Fibroblast of skin of left biceps (primary cell): Measurements from ENCODE around the gene ADAMTS6.
"Not testable (repeated sequence)": the region's sequence is repeated elsewhere in the genome, so short reads cannot be mapped to it uniquely, and the experiment has no call there.

Experiments used
- DNase-seq, 2 experiments: peaks; one replicate each; pipeline ENCODE4 v3.0.0-alpha.2; 2013; ENCODE audit warnings: low read depth in 2 of 2

ADAMTS6 gene, protein sequence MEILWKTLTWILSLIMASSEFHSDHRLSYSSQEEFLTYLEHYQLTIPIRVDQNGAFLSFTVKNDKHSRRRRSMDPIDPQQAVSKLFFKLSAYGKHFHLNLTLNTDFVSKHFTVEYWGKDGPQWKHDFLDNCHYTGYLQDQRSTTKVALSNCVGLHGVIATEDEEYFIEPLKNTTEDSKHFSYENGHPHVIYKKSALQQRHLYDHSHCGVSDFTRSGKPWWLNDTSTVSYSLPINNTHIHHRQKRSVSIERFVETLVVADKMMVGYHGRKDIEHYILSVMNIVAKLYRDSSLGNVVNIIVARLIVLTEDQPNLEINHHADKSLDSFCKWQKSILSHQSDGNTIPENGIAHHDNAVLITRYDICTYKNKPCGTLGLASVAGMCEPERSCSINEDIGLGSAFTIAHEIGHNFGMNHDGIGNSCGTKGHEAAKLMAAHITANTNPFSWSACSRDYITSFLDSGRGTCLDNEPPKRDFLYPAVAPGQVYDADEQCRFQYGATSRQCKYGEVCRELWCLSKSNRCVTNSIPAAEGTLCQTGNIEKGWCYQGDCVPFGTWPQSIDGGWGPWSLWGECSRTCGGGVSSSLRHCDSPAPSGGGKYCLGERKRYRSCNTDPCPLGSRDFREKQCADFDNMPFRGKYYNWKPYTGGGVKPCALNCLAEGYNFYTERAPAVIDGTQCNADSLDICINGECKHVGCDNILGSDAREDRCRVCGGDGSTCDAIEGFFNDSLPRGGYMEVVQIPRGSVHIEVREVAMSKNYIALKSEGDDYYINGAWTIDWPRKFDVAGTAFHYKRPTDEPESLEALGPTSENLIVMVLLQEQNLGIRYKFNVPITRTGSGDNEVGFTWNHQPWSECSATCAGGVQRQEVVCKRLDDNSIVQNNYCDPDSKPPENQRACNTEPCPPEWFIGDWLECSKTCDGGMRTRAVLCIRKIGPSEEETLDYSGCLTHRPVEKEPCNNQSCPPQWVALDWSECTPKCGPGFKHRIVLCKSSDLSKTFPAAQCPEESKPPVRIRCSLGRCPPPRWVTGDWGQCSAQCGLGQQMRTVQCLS (N-terminal part only)

DNA sequence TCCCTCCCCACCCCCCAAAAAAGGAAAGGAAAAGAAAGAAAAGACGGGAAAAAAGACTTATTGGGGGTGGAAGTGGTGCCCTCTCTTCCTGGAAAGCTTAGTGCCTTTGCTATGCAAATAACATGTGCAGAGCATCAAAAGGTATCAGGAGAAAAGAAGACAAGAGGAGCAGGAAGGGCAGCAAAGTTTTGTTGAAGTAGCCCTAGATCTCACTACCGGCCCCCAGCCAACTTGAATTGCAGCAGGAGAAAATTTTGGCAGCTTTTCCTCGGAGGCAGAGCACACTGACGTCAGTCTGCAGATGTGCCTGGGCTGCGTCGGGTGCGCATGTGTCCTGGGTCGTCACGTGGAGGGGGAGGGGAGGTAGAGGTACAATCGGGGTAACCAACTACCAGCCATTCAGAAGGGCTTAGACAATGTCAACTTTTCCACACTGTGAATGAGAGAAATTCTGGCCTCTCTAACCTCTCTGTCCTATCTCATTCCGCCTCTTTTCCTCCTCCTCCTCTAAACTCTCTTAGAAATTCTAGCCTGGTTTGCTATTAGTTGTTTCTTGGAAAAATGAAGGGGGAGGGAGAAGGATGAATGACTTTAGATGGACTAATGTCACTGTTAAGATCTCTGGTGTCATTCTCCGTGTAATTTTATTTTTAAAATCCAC lies at the start of gene ADAMTS6:
Gene ADAMTS6 (minus strand): TSS at position 286 of the 661 bp plus-strand sequence. CDS start 8,247 bp downstream, outside the sequence.
- DNase-seq = peak; percentile 96

DNA sequence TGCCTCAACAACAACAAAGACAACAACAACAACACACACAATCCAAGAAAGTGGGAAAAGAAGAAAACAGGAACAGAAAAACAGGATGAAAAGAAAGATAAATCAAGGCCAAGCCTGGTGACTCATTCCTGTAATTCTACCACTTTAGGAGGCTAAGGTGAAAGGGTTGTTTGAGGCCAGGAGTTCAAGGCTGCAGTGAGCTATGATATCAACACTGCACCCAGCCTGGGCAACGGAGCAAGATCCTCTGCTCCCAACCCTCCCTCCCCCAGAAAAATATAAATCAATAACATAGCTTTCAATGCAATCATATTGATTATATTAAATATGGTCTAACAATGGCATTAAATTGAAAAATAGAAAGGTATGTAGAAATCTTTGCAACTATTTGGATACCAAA lies 49.2 kb upstream of the ADAMTS6 start:
- no peak for DNase-seq

DNA sequence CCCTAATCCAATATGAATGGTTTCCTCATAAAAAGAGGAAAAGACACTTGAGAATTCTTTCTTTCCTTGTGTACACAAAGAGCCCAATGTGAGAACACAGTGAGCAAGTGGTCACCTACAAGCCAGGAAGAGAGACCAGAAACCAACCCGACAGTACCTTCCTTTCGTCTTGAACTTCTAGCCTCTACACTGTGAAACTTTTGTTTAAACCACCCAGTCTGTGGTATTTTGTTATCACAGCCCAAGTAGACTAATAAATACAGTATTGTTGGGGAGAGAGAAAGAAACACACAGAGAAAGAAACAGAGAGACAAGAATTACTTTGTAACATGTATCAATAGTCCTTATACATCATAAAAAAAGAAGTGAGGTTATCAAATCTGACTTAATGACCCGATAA lies 44.0 kb upstream of the ADAMTS6 start:
- DNase-seq = no peak

DNA sequence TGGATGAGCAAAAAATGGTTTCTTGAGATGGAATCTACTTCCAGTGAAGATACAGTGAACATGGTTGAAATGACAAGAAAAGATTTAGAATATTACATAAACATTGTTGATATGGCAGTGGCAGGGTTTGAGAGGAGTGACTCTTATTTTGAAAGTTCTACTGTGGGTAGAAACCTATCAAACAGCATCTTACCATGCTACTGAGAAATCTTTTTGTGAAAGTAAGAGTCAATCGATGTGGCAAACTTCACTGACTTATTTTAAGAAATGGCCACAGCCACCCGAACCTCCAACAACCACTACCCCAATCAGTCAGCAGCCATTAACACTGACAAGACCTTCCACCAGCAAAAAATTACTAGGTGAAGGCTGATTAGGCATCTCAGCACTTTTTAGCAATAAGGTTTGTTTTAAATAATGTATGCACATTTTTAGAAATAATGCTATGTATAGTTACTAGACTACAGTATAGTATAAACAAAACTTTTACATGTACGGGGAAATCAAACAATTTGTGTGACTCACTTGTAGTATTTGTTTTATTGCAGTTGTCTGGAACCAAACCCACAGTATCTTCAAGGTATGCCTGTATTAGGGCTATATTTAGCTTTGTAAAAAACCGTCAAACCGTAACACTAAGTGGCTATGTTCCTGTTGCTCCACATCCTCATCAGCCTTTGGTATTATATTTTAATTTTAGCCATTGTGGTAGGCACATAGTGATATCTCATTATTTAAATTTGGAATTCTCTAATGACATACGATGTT lies 30.6 kb upstream of the ADAMTS6 start:
- DNase-seq = no peak

DNA sequence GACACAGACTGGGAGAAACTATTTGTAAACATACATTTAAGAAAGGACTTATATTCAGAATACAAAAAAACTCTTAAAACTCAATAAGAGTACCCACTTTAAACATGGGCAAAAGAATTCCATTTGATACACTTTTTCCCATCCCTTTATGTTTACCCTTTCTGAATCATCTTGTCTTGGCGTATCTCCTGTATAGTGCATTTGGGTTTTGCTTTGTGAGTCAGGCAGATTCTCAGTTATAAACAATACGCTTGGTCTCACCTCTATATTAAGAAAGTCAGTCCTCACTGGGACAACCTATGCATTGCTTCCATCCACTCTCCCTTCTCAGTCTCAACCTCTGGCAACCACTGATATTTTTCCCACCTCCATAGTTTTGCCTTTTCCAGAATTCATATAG lies 27.3 kb upstream of the ADAMTS6 start:
- no peak for DNase-seq

DNA sequence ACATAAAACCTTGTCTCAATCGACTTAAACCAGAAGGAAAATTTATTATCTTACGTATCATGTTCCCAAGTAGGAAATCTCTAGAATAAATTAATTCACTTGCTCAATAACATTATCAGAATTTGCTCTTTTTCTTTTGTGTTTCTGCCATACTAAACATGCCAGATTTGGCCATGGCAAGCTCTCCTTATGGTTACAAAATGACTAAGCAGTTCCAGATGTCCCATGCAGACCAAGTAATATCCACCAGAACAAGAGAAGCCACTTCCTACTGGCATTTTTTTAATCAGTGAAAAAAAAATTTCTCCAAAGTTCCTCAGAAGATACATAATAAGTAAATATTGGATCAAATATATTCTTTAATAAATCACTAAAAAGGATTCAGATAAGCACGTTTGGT lies 25.2 kb upstream of the ADAMTS6 start:
- peak; percentile 47 to 50 for DNase-seq

DNA sequence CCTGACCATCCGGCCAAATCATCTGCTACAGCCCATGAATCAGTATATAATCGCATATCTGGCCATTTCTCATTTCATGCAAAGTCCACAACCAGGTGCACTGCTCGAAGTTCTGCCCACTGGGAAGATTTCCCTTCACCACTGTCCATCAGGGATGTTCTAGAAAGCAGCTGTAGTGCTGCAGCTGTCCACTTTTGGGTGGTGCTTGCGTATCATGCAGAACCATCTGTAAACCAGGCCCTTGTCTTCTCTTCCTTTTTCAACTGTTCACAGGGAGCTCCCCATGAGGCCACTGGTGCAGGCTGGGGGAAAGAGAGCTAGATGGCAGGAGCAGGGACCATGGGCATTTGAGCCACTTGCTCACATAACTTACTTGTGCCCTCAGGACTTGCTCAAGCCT lies 7.4 kb upstream of the ADAMTS6 start:
- DNase-seq = no peak

DNA sequence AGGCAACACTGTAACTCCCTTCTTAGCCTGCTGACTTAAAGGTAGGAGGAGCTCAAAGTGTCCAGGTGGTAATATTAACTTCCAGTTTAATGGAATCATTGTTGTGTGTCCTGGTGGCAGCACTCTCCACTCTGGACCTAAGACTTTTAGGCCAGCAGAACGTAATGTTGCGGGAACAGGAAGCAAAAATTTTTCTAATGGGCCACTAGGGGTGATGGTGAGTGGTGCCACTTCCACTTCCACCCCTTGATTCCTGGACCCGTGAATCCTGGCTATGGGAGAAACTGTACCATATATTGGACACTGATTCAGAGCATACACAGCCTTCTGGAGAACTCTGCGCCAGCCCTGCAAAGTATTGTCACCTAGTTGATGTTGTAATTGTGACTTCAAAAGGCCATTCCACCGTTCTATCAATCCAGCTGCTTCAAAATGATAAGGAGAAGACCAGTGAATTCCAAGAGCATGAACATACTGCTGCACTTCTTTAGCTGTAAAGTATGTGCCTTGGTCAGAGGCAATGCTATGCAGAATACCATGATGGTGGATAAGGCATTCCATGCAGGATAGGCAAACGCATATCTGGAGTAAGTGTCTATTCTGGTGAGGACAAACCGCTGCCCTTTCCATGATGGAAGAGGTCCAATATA lies 6.4 kb upstream of the ADAMTS6 start:
- not testable (repeated sequence) for DNase-seq

DNA sequence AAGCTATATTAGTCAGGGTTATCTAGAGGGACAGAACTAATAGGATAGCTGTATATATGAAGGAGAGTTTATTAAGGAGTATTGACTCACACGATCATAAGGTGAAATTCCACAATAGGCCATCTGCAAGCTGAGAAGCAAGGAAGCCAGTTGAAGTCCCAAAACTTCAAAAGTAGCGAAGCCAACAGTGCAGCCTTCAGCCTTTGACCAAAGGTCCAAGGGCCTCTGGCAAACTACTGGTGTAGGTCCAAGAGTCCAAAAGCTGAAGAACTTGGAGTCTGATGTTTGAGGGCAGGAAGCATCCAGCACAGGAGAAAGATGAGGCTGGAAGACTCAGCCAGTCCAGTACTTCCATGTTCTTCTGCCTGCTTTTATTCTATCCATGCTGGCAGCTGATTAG lies 5.1 kb upstream of the ADAMTS6 start:
- not testable (repeated sequence) for DNase-seq

DNA sequence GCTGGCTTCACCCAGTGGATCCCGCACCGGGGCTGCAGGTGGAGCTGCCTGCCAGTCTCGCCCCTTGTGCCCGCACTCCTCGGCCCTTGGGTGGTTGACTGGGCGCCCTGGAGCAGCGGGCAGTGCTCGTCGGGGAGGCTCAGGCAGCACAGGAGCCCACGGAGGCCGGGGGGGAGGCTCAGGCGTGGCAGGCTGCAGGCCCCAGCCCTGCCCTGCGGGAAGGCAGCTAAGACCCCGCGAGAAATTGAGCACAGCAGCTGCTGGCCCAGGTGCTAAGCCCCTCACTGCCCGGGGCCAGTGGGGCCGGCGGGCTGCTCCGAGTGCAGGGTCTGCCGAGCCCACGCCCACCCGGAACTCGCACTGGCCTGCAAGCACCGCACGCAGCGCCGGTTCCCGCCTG lies 3.7 kb upstream of the ADAMTS6 start:
- no peak for DNase-seq

DNA sequence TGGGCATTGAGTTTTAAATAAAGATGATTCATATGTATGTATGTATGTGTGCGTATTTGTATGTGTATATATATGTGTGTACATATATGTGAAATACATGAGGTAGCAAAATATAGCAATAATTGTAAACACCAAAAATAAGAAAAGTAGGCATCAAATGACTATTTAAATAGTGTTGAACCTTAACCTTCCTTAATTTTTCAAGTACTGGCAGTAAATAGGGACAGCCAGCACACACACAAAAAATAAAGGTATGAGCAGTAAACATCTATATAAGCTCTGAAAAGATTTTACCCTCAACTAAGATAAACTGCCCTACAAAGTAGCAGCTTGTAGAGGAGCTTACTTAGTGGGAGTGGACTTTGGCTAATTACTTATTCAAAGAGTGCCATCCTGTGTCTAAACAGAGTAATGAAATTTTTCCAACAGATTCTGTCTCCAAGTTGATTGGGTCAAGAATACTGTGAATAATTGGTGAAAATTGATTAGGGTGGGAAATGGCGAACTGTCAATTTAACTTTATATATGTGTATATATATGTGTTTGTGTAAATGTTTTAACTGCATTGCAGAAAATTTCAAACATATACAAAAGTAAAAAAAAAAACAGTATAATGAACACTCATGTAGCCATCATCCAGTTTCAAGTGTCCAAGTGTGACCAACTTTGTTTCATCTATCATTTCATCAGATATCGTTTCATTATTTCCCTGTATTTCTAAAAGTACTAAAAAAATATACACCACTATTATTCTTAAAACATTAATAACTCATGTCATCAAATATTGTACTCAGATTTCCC lies 2.0 kb upstream of the ADAMTS6 start:
- DNase-seq = peak; percentile 49 to 50

DNA sequence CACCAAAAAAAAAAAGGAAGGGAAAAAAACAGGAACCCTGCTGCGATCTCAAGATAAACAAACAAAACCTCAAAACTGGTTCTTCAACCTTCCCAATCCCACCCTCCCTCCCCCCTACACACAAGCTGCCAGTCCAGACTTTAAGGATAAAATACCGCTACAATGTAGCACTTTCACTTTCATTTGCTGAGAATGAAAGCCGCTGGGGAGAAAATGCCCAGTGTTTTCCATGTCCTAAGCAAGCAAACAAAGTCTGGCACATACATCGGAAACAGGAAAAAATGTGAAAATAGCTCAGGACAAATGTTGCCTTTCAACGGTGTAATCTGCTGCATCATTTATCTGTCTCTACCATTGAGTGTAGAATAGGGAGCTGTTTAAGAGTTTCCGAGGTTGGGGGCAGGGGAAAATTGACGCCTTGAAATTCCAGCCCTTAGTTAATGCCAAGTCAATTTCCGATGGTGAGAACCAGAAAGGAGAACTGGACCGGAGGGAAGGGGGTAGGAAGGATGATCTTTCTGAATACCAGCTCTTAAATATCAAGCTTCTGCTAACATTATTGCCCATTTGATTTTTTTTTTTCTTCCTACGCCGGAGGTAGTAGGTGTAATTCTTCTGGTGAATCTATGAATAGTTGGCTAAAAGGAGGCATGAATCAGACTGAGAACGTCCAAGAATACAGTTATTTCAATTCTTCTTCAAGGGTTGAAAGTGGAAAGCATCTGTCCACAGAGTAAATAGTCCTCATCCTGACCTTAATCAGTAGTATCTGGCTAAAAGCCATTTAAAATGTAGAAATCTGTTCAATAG lies 1.2 kb upstream of the ADAMTS6 start:
- DNase-seq = peak in 1 of 2 experiments; percentile 15

DNA sequence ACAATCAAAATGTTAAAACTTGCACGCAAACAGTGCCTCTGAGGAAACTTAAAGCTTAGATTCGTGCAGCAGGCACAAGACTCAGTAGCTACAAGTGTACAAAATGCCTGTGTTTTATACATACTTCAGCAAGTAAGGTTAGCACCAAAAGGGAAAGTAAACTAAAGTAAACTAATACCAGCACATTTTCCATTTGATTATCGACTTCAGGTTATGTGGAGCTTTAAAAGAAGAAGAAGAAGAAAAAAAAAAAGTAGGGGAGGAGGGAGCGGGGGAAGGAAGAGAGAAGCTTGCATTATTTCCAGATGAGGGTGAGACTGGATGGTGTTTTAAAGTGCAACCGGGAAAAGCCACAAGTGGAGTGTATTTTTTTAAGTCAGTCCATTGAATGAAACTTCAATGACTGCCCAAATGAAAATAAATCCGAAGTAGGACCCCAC lies 596 bp upstream of the ADAMTS6 start:
- peak in 1 of 2 experiments; percentile 20 for DNase-seq

DNA sequence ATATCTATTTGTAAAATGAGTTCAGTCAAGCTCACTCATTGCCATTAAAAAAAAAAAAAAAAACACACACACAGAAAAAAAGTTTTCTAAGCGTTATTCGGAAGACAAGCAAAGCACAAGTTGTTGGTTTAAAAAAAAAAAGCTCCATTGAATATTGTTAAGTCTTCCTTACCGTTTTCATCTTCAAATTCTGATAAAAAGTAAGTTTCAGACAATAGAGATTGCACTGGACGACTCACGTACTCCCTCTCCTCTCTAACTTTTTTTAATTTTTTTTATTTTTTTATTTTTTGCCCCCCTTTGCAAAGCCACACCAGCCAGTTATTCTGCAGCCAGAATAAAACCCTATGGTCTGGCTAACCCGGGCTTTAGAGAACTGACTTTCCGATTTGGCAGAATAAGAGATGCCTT lies 544 bp downstream of the ADAMTS6 start:
- no peak for DNase-seq

DNA sequence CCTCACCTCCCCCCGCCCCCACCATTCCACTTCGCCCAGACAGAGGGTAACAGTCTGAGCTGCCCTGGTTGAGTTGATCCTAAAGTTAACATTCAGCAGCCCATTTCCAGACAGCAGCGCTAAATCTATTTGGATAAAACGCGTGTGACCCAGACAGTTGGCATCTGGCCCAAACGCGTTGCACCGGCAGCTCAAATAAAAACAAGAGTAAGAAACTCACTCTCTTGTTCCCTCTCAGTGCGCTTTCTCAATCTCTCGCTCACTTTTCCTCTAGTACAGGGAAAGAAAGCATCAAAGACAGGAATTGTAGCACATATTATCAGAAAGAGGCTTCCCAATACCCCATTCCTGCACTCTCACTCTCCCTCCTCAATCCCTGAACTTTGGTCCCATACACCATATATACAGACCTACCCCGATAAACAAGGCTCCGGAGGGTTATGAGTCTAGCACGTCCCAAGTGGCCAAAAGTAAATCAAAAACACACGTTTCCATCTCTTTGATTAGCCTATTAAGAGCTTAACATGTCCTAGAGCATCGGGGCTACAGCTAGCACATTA lies 1.3 kb downstream of the ADAMTS6 start:
- peak; percentile 72 to 75 for DNase-seq

DNA sequence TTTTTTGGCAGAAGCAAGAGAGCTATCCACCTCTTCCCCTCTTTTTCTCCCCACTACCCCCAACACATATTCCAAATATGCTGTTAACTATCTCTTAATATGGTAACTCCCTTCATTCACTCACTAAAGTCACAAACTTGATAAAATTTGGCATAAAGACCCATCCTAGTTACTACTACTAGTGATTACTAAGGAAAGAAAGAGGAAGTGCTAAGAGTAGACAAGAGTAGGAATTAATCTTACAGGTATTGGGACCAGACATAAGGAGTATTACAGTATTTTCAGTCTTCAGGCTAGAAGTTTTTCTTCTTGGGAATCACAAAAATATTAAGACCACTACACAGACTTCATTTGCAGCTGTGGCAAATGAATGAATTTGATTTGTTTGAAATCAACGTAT lies 2.2 kb downstream of the ADAMTS6 start:
- no peak for DNase-seq

DNA sequence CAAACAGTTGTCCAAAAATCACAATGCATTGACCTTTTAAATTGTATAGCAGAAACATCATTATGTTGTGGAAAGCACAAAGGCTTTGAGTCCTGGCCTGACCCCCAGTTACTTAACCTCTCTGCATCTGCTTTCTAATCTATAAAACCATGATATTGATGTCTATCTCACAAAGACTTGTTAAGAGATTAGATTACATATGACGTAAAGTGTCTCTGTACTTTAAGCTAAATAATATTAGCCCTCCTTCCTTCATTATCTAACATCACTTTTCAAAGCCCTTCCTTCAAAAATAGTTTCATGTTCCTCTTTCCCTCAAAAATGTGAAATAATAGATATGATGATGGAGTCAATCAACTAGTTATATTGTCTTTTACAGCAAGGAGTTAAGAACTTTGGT lies 3.4 kb downstream of the ADAMTS6 start:
- no peak for DNase-seq

DNA sequence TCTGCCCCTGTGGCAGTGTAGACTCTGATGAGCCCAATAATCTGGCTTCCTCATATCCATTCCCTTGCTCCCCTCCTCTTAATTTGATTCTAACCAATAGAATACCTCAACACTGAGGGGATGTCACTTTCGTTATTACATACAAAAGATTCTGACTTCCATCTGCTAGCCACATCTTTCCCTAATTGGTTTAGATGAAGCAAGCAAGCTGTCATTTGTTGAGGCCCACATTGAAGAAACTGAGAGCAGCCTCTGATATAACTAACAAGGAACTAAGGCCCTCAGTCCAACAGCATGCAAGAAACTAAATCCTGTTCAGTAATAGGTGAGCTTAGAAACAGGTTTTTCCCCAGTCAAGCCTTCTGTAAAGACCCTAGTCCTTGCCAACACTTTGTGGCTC lies 5.8 kb downstream of the ADAMTS6 start:
- no peak for DNase-seq
